ENCODE data around the gene IL1F10. TPM values are rescaled to one million over a fixed set of nuclear protein-coding genes. Genes with fewer than 3 reads are reported as not detected.

The IL1F10 gene
- total RNA-seq, result not detected in 2 replicates

GRCh38 chr2:113067681-113068080, at the start of gene IL1F10:
TSS of gene IL1F10 (plus strand) at chr2:113067970. CDS start at chr2:113072739, 4,769 bp downstream.

GRCh38 chr2:113052396-113052917, 15.3 kb upstream of the IL1F10 start, which contains the start of gene IL36B:
TSS of gene IL36B (minus strand) at chr2:113052867.

GRCh38 chr2:113058998-113059960, 8.5 kb upstream of the IL1F10 start, which contains the start of gene IL36RN:
TSS of gene IL36RN (plus strand) at chr2:113059198. CDS start at chr2:113059439, 241 bp downstream.

Other genes starting within 250 kb of the IL1F10 start
- 0.25 and 0.32 TPM in 2 replicates for gene IL1B, start 231.2 kb upstream of the IL1F10 start, total RNA-seq
- not detected in 2 replicates for gene IL37, start 156.8 kb upstream of the IL1F10 start, total RNA-seq
- not detected in 2 replicates for gene IL36G, start 90.0 kb upstream of the IL1F10 start, total RNA-seq
- gene IL36A, start 62.5 kb upstream of the IL1F10 start, total RNA-seq, result not detected in 2 replicates
- not detected in 2 replicates for gene IL36B, start 15.1 kb upstream of the IL1F10 start, total RNA-seq
- not detected in 2 replicates for gene IL36RN, start 8.8 kb upstream of the IL1F10 start, total RNA-seq
- not detected in 2 replicates for gene IL1RN, start 59.6 kb downstream of the IL1F10 start, total RNA-seq
- gene PSD4, start 106.0 kb downstream of the IL1F10 start, total RNA-seq, result 0.38 and 0.49 TPM in 2 replicates
- 0.16 and 0.31 TPM in 2 replicates for gene PAX8, start 211.0 kb downstream of the IL1F10 start, total RNA-seq